Astrocyte of the cerebellum (primary cell): Measurements from ENCODE around the gene ELL3.
"Not testable (repeated sequence)": the region's sequence is repeated elsewhere in the genome, so short reads cannot be mapped to it uniquely, and the experiment has no call there.

ENCODE experiments used
- DNase-seq: peaks from one replicate; pipeline ENCODE4 v3.0.0-alpha.2; 2011; ENCODE audit warnings: low read depth
- H3K4me3 ChIP-seq: 2 replicates; pipeline ENCODE4 v1.5.1; 2011; ENCODE audit warnings: mild to moderate bottlenecking, low read depth, low read length, moderate library complexity
- CTCF ChIP-seq: IDR thresholded peaks from 2 replicates; pipeline ENCODE4 v1.5.1; 2012; ENCODE audit warnings: low read length, low read depth, moderate library complexity, mild to moderate bottlenecking; ENCODE audit errors: missing control alignments
- in situ Hi-C: cut with HindIII; loops from 2 replicates; pipeline ENCODE4 v1.10.0; 2017; ENCODE audit warnings: low sequenced_read_pairs

Gene ELL3

GRCh38 chr15:43748376-43748775, 28.4 kb downstream of the ELL3 start:
- no peak for DNase-seq
- in situ Hi-C loops = no loop called here
- TF ChIP-seq CTCF = no peak
- H3K4me3 ChIP-seq = peak overlapping the region; percentile 75

GRCh38 chr15:43746903-43747309, 29.9 kb downstream of the ELL3 start:
- DNase-seq = not testable (repeated sequence)
- H3K4me3 ChIP-seq = peak overlapping the region; percentile 75

GRCh38 chr15:43746245-43746902, 30.4 kb downstream of the ELL3 start, which contains the start of gene PDIA3:
TSS of gene PDIA3 (plus strand) at chr15:43746438. CDS start at chr15:43746540, 102 bp downstream.
- TF ChIP-seq CTCF = peak; percentile 14
- peak within 1 kb of the TSS; percentile 75 for H3K4me3 ChIP-seq
- in situ Hi-C loops = not testable (repeated sequence)
- peak; percentile 78 for DNase-seq

More at GRCh38 chr15:43746903-43747309, 29.9 kb downstream of the ELL3 start:
- in situ Hi-C loops = not testable (repeated sequence)

- no peak for TF ChIP-seq CTCF
- no peak for DNase-seq
- no peak overlapping the region for H3K4me3 ChIP-seq
- in situ Hi-C loops = no loop called here
These were observed 41.4 kb downstream of the ELL3 start for GRCh38 chr15:43735416-43735815.

- H3K4me3 ChIP-seq, in situ Hi-C loops, DNase-seq: not testable (repeated sequence)
These were observed 48.6 kb downstream of the ELL3 start for GRCh38 chr15:43728053-43728725.

GRCh38 chr15:43726306-43726705, 50.5 kb downstream of the ELL3 start:
- in situ Hi-C loops, H3K4me3 ChIP-seq, DNase-seq: not testable (repeated sequence)

GRCh38 chr15:43723151-43723550, 53.6 kb downstream of the ELL3 start:
- in situ Hi-C loops = no loop called here
- TF ChIP-seq CTCF = no peak
- no peak overlapping the region for H3K4me3 ChIP-seq
- no peak for DNase-seq
